Esophagus (tissue), 2 donors: ENCODE data around the gene TMPRSS7. TPM values are rescaled to one million over a fixed set of nuclear protein-coding genes. Genes with fewer than 3 reads are reported as not detected.
A peak's percentile ranks its signal among the peaks of the same experiment; 100 is the strongest.

Experiments
- H3K27ac ChIP-seq, 2 donors: one replicate each; pipeline ENCODE4 v1.5.1; 2013; ENCODE audit warnings: low read depth in 2 of 2, mild to moderate bottlenecking in 2 of 2, inconsistent platforms in 1 of 2, low read length in 1 of 2, moderate library complexity in 1 of 2
- H3K27me3 ChIP-seq, 2 donors: one replicate each; pipeline ENCODE4 v1.6.1; 2013; ENCODE audit warnings: low read length in 2 of 2, control low read depth in 1 of 2, mild to moderate bottlenecking in 1 of 2; ENCODE audit not compliant: insufficient read depth in 2 of 2, control insufficient read depth in 1 of 2
- H3K36me3 ChIP-seq, 2 donors: one replicate each; pipeline ENCODE4 v1.6.1; 2013; ENCODE audit warnings: low read length in 1 of 2; ENCODE audit not compliant: control insufficient read depth in 2 of 2, insufficient read depth in 2 of 2
- H3K4me1 ChIP-seq, 2 donors: one replicate each; pipeline ENCODE4 v1.6.1; 2013; ENCODE audit warnings: low read length in 1 of 2; ENCODE audit not compliant: control insufficient read depth in 2 of 2, insufficient read depth in 2 of 2
- H3K4me3 ChIP-seq, 2 donors: one replicate each; pipeline ENCODE4 v1.5.1; 2013; ENCODE audit warnings: low read length in 2 of 2, mild to moderate bottlenecking in 2 of 2, low read depth in 1 of 2, moderate library complexity in 1 of 2
- H3K9me3 ChIP-seq, 2 donors: one replicate each; pipeline ENCODE4 v1.6.1; 2013; ENCODE audit warnings: mild to moderate bottlenecking in 2 of 2, low read depth in 1 of 2, low read length in 1 of 2, moderate library complexity in 1 of 2; ENCODE audit not compliant: control insufficient read depth in 2 of 2, insufficient read depth in 1 of 2
- WGBS, 2 donors: extraction: QIAGEN DNeasy Blood & Tissue Kit; methylation state at CpG; one replicate each; pipeline ENCODE4 v1.1.7; 2013; 5-methylcytosine and 5-hydroxymethylcytosine counted together
- polyA plus RNA-seq, 2 donors: library from polyadenylated mRNA; stranded (reverse); fragments of 200-250 nt; gene quantifications; one replicate each; pipeline ENCODE4 v1.2.3, GENCODE V29; 2013
- donor health status: healthy with polysubstance abuse.
- donor health status: Bipolar disorder and iron deficiency.

The TMPRSS7 gene
- polyA plus RNA-seq, 2 donors, result 0.01 TPM; not detected in 1

DNA sequence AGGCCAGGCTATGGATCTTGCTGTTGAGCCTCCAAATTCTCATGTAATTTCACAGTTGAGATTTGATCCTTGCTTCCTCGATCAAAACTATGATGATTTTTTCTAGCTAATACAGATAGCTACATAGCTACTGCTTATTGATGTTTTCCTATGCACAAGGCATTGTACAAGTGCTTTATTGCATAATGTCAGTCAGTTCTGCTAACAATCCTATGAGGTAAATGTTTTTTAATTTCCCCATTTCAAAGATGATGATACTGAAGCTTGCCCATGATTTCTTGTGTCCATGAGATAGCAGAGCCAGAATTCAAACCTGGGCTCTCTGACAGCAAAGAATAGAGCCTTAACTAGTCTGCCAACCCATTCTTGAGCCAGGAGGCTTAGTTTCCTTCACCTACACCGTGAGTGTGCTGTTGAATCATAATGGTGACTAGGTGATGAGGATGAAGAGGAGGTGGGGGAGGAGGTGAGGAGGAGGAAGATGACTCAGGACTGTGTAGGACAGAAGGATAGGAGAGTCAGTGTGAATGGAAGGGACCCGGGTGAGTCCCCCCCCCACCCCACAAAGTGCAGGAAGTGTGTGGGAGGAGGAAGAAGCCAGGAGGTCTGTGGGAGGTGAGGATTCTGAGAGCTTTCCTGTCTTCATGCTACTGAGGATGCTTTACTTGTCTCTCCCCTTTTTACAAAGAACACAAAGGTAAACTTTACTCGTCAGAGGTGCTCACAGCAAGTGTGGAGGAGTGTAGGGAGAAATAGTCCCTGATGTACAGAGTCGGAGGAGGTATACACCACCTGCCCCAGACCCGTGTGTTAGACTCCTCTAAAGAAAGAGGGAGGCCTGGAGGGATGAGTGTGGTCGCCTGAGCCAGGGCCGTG lies 32.2 kb upstream of the TMPRSS7 start:
- 65 to 74% methylated on average over 8 of the region's 8 CpGs for WGBS, 2 donors
- Histone ChIP-seq H3K27ac (no peak overlapping the region), H3K4me3 (no peak overlapping the region), H3K9me3 (no peaks in the 10 kb centered on the region), H3K4me1 (peaks cover 5 to 10% of the 10 kb centered on the region in 2 donors), H3K27me3 (no peaks in the 10 kb centered on the region), H3K36me3 (no peaks in the 10 kb centered on the region)

DNA sequence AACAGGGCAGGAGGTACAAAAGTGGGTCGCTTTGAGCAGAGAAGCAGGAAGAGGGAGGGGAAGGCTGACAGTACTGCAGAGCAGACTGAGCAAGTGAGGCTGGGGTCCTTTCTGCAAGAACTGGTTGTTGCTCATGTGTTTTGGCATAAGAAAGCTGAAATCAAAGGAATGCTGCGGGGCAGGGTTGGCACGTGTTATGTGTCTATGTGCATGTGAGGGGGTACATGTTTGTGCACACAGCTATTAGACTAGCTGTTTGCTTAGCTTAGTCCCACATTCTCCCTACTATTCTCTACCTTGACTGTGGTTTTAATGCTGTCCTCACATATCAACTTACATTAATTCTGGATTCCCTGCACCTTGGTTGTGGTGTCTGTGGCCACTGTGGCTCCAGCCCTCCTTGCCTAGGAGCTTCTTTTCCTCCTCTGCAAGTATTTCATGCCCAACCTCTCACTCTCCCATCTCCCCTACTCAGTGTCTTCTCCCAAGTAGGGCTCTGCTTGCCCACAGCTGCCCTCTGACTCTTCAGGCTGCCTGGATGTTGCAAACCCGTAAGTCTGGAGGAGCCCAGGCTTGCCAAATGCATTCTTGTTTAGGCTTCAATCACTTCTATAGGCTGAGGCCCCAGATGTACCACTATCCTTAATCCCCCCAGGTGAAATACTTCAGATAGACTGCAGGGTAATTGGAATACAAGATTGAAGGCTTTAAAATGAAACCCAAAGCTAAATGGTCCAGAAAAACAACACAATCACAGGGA lies 31.0 kb upstream of the TMPRSS7 start:
- H3K36me3 ChIP-seq, result no peaks in the 10 kb centered on the region
- no peaks in the 10 kb centered on the region for H3K9me3 ChIP-seq
- H3K27ac ChIP-seq, result no peak overlapping the region
- no peaks in the 10 kb centered on the region for H3K27me3 ChIP-seq
- 58 to 90% methylated on average over 4 of the region's 4 CpGs for WGBS, 2 donors
- H3K4me1 ChIP-seq, result peaks cover 5 to 9% of the 10 kb centered on the region in 2 donors
- no peak overlapping the region for H3K4me3 ChIP-seq

DNA sequence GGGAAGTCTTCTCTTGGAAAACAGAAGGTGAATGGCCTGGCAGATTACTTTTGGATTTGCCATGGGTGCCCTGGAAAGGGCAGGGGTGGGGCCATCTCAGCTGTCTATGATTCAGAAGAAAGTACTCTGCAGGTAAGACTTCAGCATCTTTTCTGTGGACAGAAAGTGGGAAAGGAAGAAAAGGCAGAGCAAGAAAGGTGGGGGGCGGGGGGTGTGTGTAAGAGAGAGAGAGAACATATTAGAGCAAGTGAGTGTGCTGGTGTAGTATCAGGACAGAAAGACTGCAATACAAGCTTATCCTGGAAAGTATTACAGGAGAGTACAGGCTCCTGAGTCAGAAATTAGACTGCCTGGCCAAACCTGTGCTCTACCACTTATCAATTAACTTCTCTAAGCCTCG lies 30.3 kb upstream of the TMPRSS7 start:
- no peak overlapping the region for H3K27ac ChIP-seq
- no peaks in the 10 kb centered on the region for H3K27me3 ChIP-seq
- H3K4me3 ChIP-seq, result no peak overlapping the region
- H3K9me3 ChIP-seq, result no peaks in the 10 kb centered on the region
- peaks cover 0 to 5% of the 10 kb centered on the region in 2 donors for H3K4me1 ChIP-seq
- 79 to 84% methylated on average over 2 of the region's 2 CpGs for WGBS, 2 donors
- H3K36me3 ChIP-seq, result no peaks in the 10 kb centered on the region

DNA sequence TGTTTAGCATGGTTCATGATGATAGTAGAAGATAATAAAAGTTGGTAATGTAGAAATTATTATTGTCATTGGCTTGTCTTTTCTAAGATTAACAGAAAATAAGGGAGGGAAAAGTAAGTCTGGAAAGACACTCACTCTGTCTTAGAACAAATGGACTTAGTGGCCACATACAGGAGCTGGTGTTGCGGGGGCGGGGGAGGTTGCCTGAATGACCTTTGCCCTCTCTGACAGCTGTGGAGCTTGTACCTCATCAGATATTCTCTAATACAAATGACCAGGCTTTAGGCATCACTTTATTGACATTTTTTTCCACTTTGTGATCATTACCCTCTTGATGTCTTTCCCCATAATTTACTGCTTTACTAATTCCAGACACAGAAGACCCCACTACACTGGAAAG lies 29.9 kb upstream of the TMPRSS7 start:
- H3K27ac ChIP-seq, result no peak overlapping the region
- H3K4me1 ChIP-seq, result peaks cover 0 to under 1% of the 10 kb centered on the region in 2 donors
- 86 to 91% methylated on average over 2 of the region's 2 CpGs for WGBS, 2 donors
- H3K4me3 ChIP-seq, result no peak overlapping the region
- no peaks in the 10 kb centered on the region for H3K27me3 ChIP-seq
- no peaks in the 10 kb centered on the region for H3K36me3 ChIP-seq
- H3K9me3 ChIP-seq, result no peaks in the 10 kb centered on the region

GRCh38 chr3:112005091-112005672 lies 29.4 kb upstream of the TMPRSS7 start:
- H3K4me3 ChIP-seq, result no peak overlapping the region
- H3K27me3 ChIP-seq, result no peaks in the 10 kb centered on the region
- no peaks in the 10 kb centered on the region for H3K4me1 ChIP-seq
- 58 to 72% methylated on average over 4 of the region's 4 CpGs for WGBS, 2 donors
- H3K36me3 ChIP-seq, result no peaks in the 10 kb centered on the region
- H3K9me3 ChIP-seq, result no peaks in the 10 kb centered on the region
- no peak overlapping the region for H3K27ac ChIP-seq

GRCh38 chr3:112007633-112008032 lies 26.9 kb upstream of the TMPRSS7 start:
- Histone ChIP-seq H3K27ac (no peak overlapping the region), H3K4me3 (no peak overlapping the region), H3K36me3 (no peaks in the 10 kb centered on the region), H3K9me3 (no peaks in the 10 kb centered on the region), H3K27me3 (no peaks in the 10 kb centered on the region), H3K4me1 (no peaks in the 10 kb centered on the region)
- 25 to 27% methylated on average over 1 of the region's 1 CpG for WGBS, 2 donors

- WGBS, 2 donors, result 87 to 91% methylated on average over 2 of the region's 2 CpGs
Measured at GRCh38 chr3:112009670-112010069, 24.9 kb upstream of the TMPRSS7 start.

DNA sequence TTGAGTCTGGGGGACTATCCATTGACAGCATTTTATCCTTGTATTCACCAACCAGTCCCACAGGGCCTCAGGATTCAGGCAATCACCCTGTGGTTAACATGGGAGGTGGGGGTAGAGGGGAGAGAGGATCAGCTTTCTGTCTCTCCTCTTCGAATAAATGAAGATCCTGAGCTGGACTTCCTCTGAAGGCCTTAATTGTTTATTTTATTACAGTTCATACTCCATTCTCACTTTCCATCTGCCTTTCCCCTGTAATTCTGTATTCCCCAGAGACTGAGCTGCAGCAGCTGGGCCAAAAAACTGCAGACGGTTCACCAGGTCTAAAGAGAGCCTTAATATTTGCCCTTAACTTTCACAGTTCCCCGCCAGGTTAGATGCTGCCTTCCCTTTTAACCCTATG lies 23.9 kb upstream of the TMPRSS7 start:
- no peaks in the 10 kb centered on the region for H3K4me1 ChIP-seq
- no peaks in the 10 kb centered on the region for H3K27me3 ChIP-seq
- H3K4me3 ChIP-seq, result no peak overlapping the region
- 73 to 81% methylated on average over 3 of the region's 3 CpGs for WGBS, 2 donors
- H3K9me3 ChIP-seq, result no peaks in the 10 kb centered on the region
- no peaks in the 10 kb centered on the region for H3K36me3 ChIP-seq
- no peak overlapping the region for H3K27ac ChIP-seq

More at GRCh38 chr3:112009670-112010069, 24.9 kb upstream of the TMPRSS7 start:
- Histone ChIP-seq H3K4me1 (no peaks in the 10 kb centered on the region), H3K9me3 (no peaks in the 10 kb centered on the region), H3K4me3 (no peak overlapping the region), H3K27me3 (no peaks in the 10 kb centered on the region), H3K27ac (no peak overlapping the region), H3K36me3 (no peaks in the 10 kb centered on the region)

GRCh38 chr3:112011376-112011940 lies 23.1 kb upstream of the TMPRSS7 start:
- Histone ChIP-seq H3K4me1 (no peaks in the 10 kb centered on the region), H3K27ac (peak overlapping the region in 1 of 2 donors; percentile 40), H3K9me3 (no peaks in the 10 kb centered on the region), H3K4me3 (no peak overlapping the region), H3K36me3 (no peaks in the 10 kb centered on the region), H3K27me3 (no peaks in the 10 kb centered on the region)
- WGBS, 2 donors, result 81 to 84% methylated on average over 6 of the region's 6 CpGs
